Tibial nerve (tissue), 4 donors: ENCODE data around the gene MUC13.

Source experiments
- EP300 ChIP-seq, 2 donors: sonication (generic); formaldehyde crosslinking; IDR thresholded peaks; one replicate each; pipeline ENCODE4 v1.6.1; 2017; ENCODE audit warnings: antibody characterized with exemption in 2 of 2, mild to moderate bottlenecking in 1 of 2
- POLR2A ChIP-seq, 2 donors: fragments of 450-650 bp; IDR thresholded peaks; one replicate each; pipeline ENCODE4 v1.6.1; 2017; ENCODE audit warnings: antibody characterized with exemption in 2 of 2, mild to moderate bottlenecking in 2 of 2, moderate library complexity in 2 of 2
- TF ChIP-seq, protein P1 (sequence below), 5 experiments: fragments of 200-600 bp in 3 of 5; fragments of 450-650 bp in 2 of 5; sonication (generic) in 3 of 5; IDR thresholded peaks; one replicate each; pipeline ENCODE4 v1.5.1; 2016 to 2019; ENCODE audit warnings: antibody characterized with exemption in 5 of 5, mild to moderate bottlenecking in 3 of 5, moderate library complexity in 2 of 5

DNA sequence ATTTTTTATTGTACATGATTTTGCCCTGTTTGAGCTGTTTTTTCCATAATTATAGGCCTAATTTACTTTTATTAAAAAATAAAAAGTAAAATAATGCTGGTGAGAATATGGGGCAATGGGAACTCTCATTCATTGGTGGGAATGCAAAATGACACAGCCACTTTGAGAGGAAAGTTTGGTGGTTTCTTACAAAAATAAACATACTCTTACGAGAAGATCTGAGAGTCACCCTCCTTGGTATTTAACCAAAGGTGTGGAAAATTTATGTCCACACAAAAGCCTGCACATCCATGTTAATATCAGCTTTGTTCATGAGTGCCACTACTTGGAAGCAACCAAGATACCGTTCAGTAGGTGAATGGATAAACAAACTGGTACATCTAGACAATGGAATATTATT lies 9.8 kb downstream of the MUC13 start:
- TF ChIP-seq POLR2A (IDR thresholded peaks at IDR 0.05): no peak
- TF ChIP-seq, protein P1, sequence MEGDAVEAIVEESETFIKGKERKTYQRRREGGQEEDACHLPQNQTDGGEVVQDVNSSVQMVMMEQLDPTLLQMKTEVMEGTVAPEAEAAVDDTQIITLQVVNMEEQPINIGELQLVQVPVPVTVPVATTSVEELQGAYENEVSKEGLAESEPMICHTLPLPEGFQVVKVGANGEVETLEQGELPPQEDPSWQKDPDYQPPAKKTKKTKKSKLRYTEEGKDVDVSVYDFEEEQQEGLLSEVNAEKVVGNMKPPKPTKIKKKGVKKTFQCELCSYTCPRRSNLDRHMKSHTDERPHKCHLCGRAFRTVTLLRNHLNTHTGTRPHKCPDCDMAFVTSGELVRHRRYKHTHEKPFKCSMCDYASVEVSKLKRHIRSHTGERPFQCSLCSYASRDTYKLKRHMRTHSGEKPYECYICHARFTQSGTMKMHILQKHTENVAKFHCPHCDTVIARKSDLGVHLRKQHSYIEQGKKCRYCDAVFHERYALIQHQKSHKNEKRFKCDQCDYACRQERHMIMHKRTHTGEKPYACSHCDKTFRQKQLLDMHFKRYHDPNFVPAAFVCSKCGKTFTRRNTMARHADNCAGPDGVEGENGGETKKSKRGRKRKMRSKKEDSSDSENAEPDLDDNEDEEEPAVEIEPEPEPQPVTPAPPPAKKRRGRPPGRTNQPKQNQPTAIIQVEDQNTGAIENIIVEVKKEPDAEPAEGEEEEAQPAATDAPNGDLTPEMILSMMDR (IDR thresholded peaks at IDR 0.05): no peak
- TF ChIP-seq EP300 (IDR thresholded peaks at IDR 0.05): no peak
